Kidney tubule cell (primary cell): ENCODE measurements around the gene NFE2.
A peak's percentile ranks its signal among the peaks of the same experiment; 100 is the strongest.
"Not testable (repeated sequence)": the region's sequence is repeated elsewhere in the genome, so short reads cannot be mapped to it uniquely, and the experiment has no call there.

Source experiments
- DNase-seq: peaks from one replicate; pipeline ENCODE4 v3.0.0-alpha.2; 2018; ENCODE audit warnings: low spot score

NFE2 gene

DNA sequence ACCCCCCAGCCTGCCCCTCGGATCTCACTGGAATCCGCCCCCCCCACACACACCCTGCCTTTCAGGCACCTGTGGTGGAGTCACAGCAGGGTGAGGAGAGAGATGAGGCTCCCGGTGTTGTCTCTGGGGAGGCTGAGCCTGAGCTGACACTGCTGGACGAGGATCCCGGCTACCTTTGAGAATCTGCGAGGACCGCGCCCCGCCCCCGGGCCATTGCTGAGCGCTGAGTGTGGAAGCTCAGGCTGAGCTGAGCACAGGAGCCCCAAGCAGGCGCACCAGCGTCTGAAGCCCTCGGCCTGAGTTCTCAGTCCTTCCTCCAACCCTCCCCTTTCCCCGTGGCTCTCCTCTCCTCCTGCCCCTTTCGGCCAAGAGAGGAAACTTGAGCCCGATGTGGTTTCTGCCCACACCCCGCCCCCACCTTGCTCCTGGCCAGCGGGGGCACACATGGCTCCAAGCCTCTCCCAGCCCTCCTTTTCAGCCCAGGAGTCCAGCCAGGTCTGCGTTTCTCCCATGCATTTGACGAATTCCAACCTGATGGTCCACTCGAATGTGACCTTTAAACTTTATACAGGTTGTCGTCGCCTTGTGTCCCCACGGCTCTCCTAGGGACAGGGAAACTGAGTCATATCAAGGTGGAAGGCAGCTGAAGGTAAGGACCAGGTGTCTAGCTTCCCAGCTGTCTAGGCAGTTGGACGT is at the start of gene NFE2:
Gene NFE2, minus strand, starts transcription at position 284 of the 696 bp plus-strand sequence. CDS start 5,767 bp downstream, outside the sequence.
- peak; percentile 78 for DNase-seq

DNA sequence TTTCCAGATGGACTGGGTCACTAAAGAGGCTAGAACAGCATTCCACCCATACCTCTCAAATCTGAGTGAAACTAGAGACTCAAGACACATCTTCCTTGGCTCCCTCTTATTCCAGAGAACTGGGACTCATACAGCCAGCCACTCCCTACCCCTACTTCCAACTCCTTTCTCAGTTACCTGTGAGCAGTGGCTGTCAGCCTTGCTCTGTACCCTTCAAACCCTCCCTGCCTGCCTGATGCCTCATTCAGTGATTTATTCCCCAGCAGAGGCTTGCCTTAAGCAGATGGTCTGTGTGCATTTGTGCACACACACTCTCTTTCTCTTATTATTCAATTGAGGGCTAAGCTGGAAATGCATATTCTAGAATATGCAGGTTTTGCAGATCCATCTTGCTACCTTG is 48.9 kb upstream of the NFE2 start:
- DNase-seq = no peak

GRCh38 chr12:54349036-54349435 is 48.2 kb upstream of the NFE2 start:
- no peak for DNase-seq

- DNase-seq = no peak
Observed at GRCh38 chr12:54341378-54342300, 40.8 kb upstream of the NFE2 start.

- no peak for DNase-seq
Observed at GRCh38 chr12:54340846-54341245, 40.0 kb upstream of the NFE2 start.

DNA sequence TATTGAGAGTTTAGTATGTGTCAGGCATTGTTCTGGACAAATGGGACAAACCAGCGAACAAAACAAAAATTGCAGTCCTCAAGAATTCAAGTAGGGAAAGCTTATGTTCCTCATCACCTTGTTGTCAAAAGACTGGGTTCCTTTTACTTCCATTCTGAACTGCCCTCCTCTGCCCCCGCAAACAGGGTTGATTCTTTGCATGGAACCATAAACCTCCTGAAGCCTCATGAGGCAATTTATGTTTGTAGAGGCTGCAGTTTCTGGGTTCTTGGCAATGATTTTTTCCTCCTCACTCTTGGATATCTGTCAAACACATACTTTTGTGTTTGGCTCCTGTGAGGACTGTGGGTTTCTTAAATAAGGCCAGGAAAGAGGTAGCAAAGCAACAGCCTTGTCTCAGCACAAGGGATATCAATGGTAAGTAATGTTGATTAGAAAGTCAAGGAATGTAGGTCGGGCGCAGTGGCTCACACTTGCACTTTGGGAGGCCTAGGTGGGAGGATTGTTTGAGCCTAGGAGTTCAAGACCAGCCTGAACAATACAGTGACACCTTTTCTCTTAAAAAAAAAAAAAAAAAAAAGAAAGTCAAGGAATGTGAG is 38.0 kb upstream of the NFE2 start:
- no peak for DNase-seq

GRCh38 chr12:54337854-54338650 is 37.2 kb upstream of the NFE2 start:
- DNase-seq = no peak

DNA sequence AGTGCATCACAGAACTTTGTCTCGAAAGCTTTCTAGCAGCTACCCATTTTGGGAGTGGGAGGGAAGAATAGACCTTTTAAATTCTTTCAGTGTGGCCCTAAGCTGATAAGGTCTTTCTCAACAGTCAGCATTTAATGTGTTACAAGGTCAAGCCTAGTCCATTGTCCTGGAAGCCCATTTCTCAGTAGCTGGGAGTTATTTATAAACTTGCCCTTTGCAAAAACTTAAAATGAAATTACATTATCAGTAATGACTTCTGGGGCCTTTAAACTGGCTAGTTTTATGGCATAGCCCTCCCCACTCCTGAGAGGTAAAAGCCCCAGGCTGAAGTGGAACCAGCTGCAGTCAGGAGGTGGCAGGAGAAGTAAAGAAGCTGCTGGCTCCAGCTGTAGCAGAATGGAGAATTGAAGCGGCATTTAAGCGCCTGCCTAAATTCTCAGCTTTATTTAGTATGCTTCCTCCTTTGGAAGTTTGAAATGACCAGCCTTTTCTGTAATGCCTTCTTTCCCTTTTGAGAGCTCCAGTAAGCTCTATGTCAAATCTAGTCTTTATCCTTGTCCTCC is 36.5 kb upstream of the NFE2 start:
- DNase-seq = no peak

GRCh38 chr12:54333420-54334034 is 32.7 kb upstream of the NFE2 start:
- DNase-seq = no peak

DNA sequence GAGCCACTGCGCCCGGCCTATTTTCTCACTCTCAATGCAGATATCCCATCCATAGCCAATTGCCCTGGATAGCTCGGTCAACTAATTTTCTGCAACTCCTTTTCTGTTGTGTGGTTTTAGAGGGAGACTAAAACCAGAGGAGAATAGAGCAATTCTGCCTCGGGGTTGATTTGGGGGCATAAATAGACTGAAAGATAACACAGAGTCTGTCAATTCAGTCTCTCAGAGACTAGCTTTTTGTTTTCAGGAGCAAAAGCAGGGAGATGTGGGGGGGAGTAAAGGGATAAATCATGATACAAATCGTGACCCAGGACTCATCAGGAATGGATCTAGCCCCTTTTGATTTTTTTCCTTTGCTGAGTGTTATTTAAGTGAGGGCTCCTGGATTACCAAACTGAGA is 30.6 kb upstream of the NFE2 start:
- no peak for DNase-seq

DNA sequence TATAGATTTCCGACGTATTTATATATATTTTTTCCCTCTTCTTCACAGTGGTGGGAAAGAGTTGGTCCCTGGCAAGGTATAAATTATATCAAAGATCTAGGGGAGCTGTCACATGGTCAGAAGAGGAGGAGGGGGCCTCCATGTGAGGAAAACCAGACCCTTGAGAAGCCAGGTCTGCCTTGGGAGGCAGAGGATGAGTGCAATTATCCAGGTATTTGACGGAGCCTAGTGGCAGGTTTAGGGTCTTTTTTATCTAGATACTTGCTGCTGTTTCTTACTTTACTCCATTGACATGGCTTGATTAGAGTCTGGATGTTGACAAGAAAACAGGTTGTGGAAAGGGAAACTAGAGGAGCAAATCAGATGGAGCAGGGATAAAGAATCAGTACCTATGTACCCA is 29.6 kb upstream of the NFE2 start:
- no peak for DNase-seq

GRCh38 chr12:54329759-54330158 is 28.9 kb upstream of the NFE2 start:
- DNase-seq = peak; percentile 30

- no peak for DNase-seq
Observed at GRCh38 chr12:54328595-54329337, 28.0 kb upstream of the NFE2 start.

DNA sequence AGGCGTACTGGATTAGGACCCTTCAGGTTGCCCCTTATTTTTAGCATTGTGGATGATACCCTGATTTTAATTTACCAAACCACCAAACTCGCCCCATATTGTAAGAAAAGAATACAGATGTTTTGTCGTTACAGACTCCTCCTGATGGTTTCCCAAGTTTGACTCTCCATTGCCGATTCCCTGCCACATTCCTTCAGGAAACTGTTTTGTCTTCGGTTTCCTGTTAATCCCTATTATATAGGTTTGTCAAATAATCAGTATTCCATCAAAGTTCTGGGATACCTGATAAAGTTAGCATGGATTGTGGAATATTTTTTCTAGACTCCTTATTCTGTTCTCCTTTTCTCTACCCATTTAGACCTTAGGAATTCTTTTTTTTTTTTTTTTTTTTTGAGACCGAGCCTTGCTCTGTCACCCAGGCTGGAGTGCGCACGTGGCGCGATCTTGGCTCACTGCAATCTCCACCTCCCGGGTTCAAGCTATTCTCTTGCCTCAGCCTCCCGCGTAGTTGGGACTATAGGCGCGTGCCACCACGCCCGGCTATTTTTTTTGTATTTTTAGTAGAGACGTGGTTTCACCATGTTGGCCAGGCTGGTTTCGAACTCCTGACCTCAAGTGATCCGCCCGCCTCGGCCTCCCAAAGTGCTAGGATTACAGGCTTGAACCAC is 24.8 kb upstream of the NFE2 start:
- not testable (repeated sequence) for DNase-seq

DNA sequence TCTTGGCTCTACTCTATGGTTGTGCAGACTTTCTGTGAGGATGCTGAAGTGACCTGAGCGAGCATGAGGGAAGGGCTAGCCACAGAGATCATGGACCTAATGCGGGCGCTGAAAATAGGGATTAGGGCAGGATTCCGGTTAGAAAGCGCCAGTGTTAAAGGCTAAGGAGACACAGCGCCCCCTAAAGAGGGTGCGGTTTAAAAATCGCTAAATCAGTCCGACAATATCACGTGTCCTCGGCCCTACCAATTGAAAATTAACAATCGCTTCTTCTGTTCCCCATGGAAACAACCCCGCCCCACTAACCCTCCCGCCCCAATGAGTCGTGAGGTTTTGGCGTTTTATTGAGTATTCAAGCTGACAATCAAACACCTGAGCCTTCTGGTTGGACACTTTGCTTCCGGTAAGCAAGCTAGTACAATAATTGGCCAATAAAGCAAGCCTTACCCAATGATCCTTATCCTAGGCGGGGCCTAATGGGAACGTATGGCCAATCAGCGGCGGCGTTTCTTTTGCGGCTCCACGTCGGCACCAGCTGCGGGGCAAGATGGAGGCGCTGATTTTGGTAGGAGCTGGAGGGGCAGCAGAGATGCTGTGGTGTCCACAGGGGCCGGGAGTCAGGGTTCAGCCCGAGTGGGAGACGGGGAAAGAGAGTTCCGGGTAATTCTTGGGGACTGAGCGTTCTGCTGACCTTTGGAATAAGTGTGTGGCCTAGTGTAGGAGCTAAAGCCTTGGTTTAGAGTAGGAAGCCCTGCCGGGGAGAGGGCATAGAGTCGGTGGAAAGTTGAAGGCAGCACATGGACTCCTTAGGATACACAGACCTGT is 24.0 kb upstream of the NFE2 start, which contains the start of gene COPZ1:
Gene COPZ1, plus strand, starts transcription at position 515 of the 825 bp plus-strand sequence. Its CDS starts 33 bp downstream, at position 548.
- peak; percentile 100 for DNase-seq

- DNase-seq = no peak
Observed at GRCh38 chr12:54321363-54321762, 20.5 kb upstream of the NFE2 start.

- DNase-seq = not testable (repeated sequence)
Observed at GRCh38 chr12:54312309-54312708, 11.5 kb upstream of the NFE2 start.

DNA sequence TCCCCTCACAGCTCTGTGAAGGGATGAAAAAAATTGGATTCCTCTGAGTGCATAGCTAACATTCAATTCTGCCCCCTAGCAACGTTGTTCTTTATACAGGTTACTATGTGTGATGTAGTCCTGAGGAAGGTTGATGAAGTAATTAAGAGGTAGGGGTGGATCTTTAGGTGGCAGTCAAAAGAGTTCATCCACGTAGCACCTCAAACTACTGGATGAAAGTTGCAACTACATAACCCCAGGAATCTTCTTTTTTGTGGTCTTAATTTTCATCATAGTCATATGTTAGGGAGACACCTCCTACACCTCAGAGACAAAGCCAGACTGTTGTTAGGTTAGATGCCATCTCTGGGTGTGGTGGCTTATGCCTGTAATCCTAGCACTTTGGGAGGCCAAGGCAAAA is 10.2 kb upstream of the NFE2 start:
- DNase-seq = no peak
